HepG2 (cell line): ENCODE data around the gene PCYT2. TPM values are rescaled to one million over a fixed set of nuclear protein-coding genes. Genes with fewer than 3 reads are reported as not detected.

Experiments
- AHR ChIP-seq: IDR thresholded peaks from 2 replicates; pipeline ENCODE4 v1.6.1; 2018; ENCODE audit warnings: missing genetic modification reagents, missing compliant biosample characterization
- ETV5 ChIP-seq: IDR thresholded peaks from 2 replicates; pipeline ENCODE4 v1.6.1; 2018; ENCODE audit warnings: missing biosample characterization, missing genetic modification reagents, inconsistent platforms, borderline replicate concordance
- HNRNPK ChIP-seq: fragments of 200-400 bp; formaldehyde crosslinking; IDR thresholded peaks from 2 replicates; pipeline ENCODE4 v1.6.1; 2018; ENCODE audit warnings: low read length, low read depth, moderate library complexity, mild to moderate bottlenecking; ENCODE audit not compliant: poor library complexity, severe bottlenecking
- PAF1 ChIP-seq: IDR thresholded peaks from 2 replicates; pipeline ENCODE4 v1.6.1; 2016; ENCODE audit warnings: missing genetic modification reagents, missing compliant biosample characterization
- RXRB ChIP-seq: IDR thresholded peaks from 2 replicates; pipeline ENCODE4 v1.6.1; 2016; ENCODE audit warnings: borderline replicate concordance, missing genetic modification reagents, missing compliant biosample characterization
- SCMH1 ChIP-seq: sonication (generic); formaldehyde crosslinking; IDR thresholded peaks from 2 replicates; pipeline ENCODE4 v1.9.0; 2021; ENCODE audit warnings: missing genetic modification reagents, mild to moderate bottlenecking, borderline replicate concordance
- SIX1 ChIP-seq: sonication (generic); formaldehyde crosslinking; IDR thresholded peaks from 2 replicates; pipeline ENCODE4 v1.4.0; 2020; ENCODE audit warnings: missing genetic modification reagents, borderline replicate concordance
- TBX2 ChIP-seq: sonication (generic); formaldehyde crosslinking; IDR thresholded peaks from 2 replicates; pipeline ENCODE4 v1.5.0; 2020; ENCODE audit warnings: missing genetic modification reagents, mild to moderate bottlenecking, borderline replicate concordance
- ZNF225 ChIP-seq: sonication (generic); formaldehyde crosslinking; IDR thresholded peaks from 2 replicates; pipeline ENCODE4 v1.4.0; 2020; ENCODE audit warnings: mild to moderate bottlenecking, missing genetic modification reagents
- ZNF343 ChIP-seq: sonication (generic); formaldehyde crosslinking; IDR thresholded peaks from 2 replicates; pipeline ENCODE4 v1.4.0; 2020; ENCODE audit warnings: mild to moderate bottlenecking, missing genetic modification reagents
- ZZZ3 ChIP-seq: sonication (generic); formaldehyde crosslinking; IDR thresholded peaks from 2 replicates; pipeline ENCODE4 v1.4.0; 2020; ENCODE audit warnings: missing genetic modification reagents, mild to moderate bottlenecking, borderline replicate concordance
- polyA plus RNA-seq, 8 experiments: library from polyadenylated mRNA; depleted of rRNA in 3 of 8; stranded (reverse) in 7 of 8; unstranded in 1 of 8; fragments of >200 nt; fragmentation: Illumina TruSeq in 4 of 8; extraction: Trizol in 4 of 8; gene quantifications; 2 replicates each; pipeline versions ENCODE4 v1.2.1 to v1.2.3, GENCODE V29; 2011 to 2016; ENCODE audit warnings: low read depth in 4 of 8, missing spikeins in 1 of 8, mixed read lengths in 1 of 8; ENCODE audit not compliant: insufficient read depth in 1 of 8
- total RNA-seq, 5 experiments: library from RNA; depleted of rRNA; stranded (reverse); fragments of >200 nt; fragmentation: Illumina TruSeq; extraction: Trizol; gene quantifications; 2 replicates each; pipeline ENCODE4 v1.2.3, GENCODE V29; 2016; ENCODE audit warnings: low read depth in 1 of 5
- TF ChIP-seq, protein P1 (sequence below): sonication (generic); formaldehyde crosslinking; IDR thresholded peaks from 2 replicates; pipeline ENCODE4 v1.4.0; 2020; ENCODE audit warnings: missing genetic modification reagents, borderline replicate concordance
- TF ChIP-seq, protein P2 (sequence below): sonication (generic); formaldehyde crosslinking; conservative IDR thresholded peaks from 2 replicates; pipeline ENCODE4 v1.4.0; 2020; ENCODE audit warnings: mild to moderate bottlenecking, missing genetic modification reagents, moderate library complexity
- TF ChIP-seq, protein P3 (sequence below): sonication (generic); formaldehyde crosslinking; IDR thresholded peaks from 2 replicates; pipeline ENCODE4 v1.4.0; 2020; ENCODE audit warnings: missing genetic modification reagents, borderline replicate concordance
- TF ChIP-seq, protein P4 (sequence below), 2 experiments: sonication (generic) in 1 of 2; formaldehyde crosslinking in 1 of 2; IDR thresholded peaks; 2 replicates each; pipeline versions ENCODE4 v1.4.0 to v1.6.1; 2016 to 2020; ENCODE audit warnings: borderline replicate concordance in 1 of 2, low read depth in 1 of 2, mild to moderate bottlenecking in 1 of 2, missing genetic modification reagents in 1 of 2

Gene PCYT2
- total and polyA plus RNA-seq, 2 of the 13 experiments (the other 11 are each of a cell fraction or from before 2014, with no cell fraction given): 147 to 297 TPM

DNA sequence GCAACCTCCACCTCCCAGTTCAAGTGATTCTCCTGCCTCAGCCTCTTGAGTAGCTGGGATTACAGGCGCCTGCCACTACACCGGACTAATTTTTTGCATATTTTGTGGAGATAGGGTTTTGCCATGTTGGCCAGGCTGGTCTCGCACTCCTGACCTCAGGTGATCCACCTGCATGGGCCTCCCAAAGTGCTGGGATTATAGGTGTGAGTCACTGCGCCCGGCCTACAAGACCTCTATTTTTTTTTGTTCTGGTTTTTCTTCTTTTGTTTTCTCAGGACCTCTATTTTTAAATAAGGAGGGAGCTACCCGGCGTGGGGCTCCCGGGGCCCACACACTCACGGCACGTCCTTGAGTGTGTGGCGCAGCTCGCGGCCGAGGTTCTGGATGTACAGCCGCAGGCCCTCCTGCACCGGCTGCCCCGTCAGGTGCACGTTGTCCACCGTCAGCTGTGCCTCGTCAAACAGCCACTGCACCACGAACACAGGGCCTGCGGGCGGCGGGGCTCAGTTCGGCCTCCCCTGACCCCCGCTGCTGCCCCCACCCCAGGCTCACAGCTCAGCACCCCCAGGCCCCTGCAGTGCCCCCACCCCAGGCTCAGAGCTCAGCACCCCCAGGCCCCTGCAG, 44.0 kb upstream of the PCYT2 start (continued):
- TF ChIP-seq, protein P1, sequence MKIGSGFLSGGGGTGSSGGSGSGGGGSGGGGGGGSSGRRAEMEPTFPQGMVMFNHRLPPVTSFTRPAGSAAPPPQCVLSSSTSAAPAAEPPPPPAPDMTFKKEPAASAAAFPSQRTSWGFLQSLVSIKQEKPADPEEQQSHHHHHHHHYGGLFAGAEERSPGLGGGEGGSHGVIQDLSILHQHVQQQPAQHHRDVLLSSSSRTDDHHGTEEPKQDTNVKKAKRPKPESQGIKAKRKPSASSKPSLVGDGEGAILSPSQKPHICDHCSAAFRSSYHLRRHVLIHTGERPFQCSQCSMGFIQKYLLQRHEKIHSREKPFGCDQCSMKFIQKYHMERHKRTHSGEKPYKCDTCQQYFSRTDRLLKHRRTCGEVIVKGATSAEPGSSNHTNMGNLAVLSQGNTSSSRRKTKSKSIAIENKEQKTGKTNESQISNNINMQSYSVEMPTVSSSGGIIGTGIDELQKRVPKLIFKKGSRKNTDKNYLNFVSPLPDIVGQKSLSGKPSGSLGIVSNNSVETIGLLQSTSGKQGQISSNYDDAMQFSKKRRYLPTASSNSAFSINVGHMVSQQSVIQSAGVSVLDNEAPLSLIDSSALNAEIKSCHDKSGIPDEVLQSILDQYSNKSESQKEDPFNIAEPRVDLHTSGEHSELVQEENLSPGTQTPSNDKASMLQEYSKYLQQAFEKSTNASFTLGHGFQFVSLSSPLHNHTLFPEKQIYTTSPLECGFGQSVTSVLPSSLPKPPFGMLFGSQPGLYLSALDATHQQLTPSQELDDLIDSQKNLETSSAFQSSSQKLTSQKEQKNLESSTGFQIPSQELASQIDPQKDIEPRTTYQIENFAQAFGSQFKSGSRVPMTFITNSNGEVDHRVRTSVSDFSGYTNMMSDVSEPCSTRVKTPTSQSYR (CRISPR knock-in tag): no peak
- TF ChIP-seq, protein P2, sequence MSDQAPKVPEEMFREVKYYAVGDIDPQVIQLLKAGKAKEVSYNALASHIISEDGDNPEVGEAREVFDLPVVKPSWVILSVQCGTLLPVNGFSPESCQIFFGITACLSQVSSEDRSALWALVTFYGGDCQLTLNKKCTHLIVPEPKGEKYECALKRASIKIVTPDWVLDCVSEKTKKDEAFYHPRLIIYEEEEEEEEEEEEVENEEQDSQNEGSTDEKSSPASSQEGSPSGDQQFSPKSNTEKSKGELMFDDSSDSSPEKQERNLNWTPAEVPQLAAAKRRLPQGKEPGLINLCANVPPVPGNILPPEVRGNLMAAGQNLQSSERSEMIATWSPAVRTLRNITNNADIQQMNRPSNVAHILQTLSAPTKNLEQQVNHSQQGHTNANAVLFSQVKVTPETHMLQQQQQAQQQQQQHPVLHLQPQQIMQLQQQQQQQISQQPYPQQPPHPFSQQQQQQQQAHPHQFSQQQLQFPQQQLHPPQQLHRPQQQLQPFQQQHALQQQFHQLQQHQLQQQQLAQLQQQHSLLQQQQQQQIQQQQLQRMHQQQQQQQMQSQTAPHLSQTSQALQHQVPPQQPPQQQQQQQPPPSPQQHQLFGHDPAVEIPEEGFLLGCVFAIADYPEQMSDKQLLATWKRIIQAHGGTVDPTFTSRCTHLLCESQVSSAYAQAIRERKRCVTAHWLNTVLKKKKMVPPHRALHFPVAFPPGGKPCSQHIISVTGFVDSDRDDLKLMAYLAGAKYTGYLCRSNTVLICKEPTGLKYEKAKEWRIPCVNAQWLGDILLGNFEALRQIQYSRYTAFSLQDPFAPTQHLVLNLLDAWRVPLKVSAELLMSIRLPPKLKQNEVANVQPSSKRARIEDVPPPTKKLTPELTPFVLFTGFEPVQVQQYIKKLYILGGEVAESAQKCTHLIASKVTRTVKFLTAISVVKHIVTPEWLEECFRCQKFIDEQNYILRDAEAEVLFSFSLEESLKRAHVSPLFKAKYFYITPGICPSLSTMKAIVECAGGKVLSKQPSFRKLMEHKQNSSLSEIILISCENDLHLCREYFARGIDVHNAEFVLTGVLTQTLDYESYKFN (CRISPR knock-in tag): no peak
- no peak for TF ChIP-seq ZZZ3 (CRISPR knock-in tag)
- no peak for TF ChIP-seq RXRB
- peak; percentile 18 for TF ChIP-seq HNRNPK
- TF ChIP-seq ZNF225 (CRISPR knock-in tag): no peak
- TF ChIP-seq, protein P3, sequence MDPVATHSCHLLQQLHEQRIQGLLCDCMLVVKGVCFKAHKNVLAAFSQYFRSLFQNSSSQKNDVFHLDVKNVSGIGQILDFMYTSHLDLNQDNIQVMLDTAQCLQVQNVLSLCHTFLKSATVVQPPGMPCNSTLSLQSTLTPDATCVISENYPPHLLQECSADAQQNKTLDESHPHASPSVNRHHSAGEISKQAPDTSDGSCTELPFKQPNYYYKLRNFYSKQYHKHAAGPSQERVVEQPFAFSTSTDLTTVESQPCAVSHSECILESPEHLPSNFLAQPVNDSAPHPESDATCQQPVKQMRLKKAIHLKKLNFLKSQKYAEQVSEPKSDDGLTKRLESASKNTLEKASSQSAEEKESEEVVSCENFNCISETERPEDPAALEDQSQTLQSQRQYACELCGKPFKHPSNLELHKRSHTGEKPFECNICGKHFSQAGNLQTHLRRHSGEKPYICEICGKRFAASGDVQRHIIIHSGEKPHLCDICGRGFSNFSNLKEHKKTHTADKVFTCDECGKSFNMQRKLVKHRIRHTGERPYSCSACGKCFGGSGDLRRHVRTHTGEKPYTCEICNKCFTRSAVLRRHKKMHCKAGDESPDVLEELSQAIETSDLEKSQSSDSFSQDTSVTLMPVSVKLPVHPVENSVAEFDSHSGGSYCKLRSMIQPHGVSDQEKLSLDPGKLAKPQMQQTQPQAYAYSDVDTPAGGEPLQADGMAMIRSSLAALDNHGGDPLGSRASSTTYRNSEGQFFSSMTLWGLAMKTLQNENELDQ (CRISPR knock-in tag): no peak
- TF ChIP-seq SIX1 (CRISPR knock-in tag): no peak
- no peak for TF ChIP-seq TBX2 (CRISPR knock-in tag)
- no peak for TF ChIP-seq ZNF343 (CRISPR knock-in tag)
- 0 out of 2 replicates have a peak, but pooled peaks have one; percentile 22 for TF ChIP-seq PAF1 (CRISPR knock-in tag)
- TF ChIP-seq ETV5: no peak
- no peak for TF ChIP-seq SCMH1 (CRISPR knock-in tag)
- TF ChIP-seq, protein P4, sequence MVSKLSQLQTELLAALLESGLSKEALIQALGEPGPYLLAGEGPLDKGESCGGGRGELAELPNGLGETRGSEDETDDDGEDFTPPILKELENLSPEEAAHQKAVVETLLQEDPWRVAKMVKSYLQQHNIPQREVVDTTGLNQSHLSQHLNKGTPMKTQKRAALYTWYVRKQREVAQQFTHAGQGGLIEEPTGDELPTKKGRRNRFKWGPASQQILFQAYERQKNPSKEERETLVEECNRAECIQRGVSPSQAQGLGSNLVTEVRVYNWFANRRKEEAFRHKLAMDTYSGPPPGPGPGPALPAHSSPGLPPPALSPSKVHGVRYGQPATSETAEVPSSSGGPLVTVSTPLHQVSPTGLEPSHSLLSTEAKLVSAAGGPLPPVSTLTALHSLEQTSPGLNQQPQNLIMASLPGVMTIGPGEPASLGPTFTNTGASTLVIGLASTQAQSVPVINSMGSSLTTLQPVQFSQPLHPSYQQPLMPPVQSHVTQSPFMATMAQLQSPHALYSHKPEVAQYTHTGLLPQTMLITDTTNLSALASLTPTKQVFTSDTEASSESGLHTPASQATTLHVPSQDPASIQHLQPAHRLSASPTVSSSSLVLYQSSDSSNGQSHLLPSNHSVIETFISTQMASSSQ (IDR thresholded peaks at IDR 0.05; ENCODE audit: low read depth): no peak
- TF ChIP-seq, protein P4 (CRISPR knock-in tag; IDR thresholded peaks at IDR 0.05; ENCODE audit: borderline replicate concordance): no peak
- TF ChIP-seq AHR (CRISPR knock-in tag): no peak
